Breast epithelium (tissue), 3 donors: Measurements from ENCODE around the gene SFXN3.

Source experiments
- POLR2A ChIP-seq: fragments of 450-650 bp; IDR thresholded peaks from one replicate; pipeline ENCODE4 v1.6.1; 2016; ENCODE audit warnings: antibody characterized with exemption, mild to moderate bottlenecking, moderate library complexity
- POLR2AphosphoS5 ChIP-seq, 3 donors: sonication (generic); formaldehyde crosslinking; IDR thresholded peaks; one replicate each; pipeline ENCODE4 v1.6.1; 2017; ENCODE audit warnings: antibody characterized with exemption in 3 of 3
- TF ChIP-seq, protein P1 (sequence below), 3 donors: fragments of 450-650 bp; IDR thresholded peaks; one replicate each; pipeline ENCODE4 v1.5.1; 2016 to 2017; ENCODE audit warnings: antibody characterized with exemption in 3 of 3, mild to moderate bottlenecking in 3 of 3, moderate library complexity in 3 of 3

DNA sequence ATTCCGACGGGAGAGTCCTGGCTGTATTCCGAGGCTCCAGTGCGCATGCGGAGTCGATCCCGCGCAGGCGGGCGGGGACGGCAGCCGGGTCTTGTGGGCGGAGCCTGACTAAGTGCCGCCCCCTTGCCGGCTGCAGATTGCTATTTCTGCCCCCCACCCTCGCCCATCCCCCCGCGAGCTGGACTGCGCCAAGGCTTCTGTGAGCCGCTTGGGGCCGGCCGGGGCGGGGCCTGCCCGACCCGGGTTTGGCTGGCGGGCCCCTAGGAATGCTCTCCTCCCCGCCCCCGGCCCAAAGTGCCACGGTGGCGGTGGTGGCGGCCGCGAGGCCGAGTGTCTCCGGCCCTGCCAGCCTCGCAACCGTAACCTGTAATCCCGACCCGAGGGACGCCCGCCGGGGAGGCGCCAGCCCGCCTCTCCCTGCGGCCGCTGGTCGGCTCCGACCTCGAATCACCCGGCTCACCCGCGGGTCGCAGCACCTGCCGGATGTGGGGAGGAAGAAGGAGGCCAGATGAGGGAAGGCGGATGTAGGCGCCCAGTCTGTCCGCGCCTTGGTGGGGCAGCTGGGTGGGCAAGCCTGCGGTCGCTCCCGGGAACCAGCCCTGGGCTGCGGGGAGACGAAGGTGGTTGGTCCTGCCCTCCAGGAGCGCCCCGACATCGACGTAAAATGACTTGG, 30.1 kb downstream of the SFXN3 start:
- TF ChIP-seq, protein P1, sequence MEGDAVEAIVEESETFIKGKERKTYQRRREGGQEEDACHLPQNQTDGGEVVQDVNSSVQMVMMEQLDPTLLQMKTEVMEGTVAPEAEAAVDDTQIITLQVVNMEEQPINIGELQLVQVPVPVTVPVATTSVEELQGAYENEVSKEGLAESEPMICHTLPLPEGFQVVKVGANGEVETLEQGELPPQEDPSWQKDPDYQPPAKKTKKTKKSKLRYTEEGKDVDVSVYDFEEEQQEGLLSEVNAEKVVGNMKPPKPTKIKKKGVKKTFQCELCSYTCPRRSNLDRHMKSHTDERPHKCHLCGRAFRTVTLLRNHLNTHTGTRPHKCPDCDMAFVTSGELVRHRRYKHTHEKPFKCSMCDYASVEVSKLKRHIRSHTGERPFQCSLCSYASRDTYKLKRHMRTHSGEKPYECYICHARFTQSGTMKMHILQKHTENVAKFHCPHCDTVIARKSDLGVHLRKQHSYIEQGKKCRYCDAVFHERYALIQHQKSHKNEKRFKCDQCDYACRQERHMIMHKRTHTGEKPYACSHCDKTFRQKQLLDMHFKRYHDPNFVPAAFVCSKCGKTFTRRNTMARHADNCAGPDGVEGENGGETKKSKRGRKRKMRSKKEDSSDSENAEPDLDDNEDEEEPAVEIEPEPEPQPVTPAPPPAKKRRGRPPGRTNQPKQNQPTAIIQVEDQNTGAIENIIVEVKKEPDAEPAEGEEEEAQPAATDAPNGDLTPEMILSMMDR (IDR thresholded peaks at IDR 0.05): no peak
- TF ChIP-seq POLR2A (no peak), POLR2AphosphoS5 (IDR thresholded peaks at IDR 0.05) (peak in 1 of 3 donors; percentile 7)
